Measurements from ENCODE around the gene NKX6-2.
"Not testable (repeated sequence)": the region's sequence is repeated elsewhere in the genome, so short reads cannot be mapped to it uniquely, and the experiment has no call there.

The NKX6-2 gene

GRCh38 chr10:132785723-132786475 lies at the start of gene NKX6-2:
Gene NKX6-2, minus strand, starts transcription at chr10:132786147. Its CDS starts 199 bp downstream, at chr10:132785948.
- no peak for DNase-seq (ENCODE audit: low read depth in 2 of 2)

GRCh38 chr10:132834891-132835847 lies 49.2 kb upstream of the NKX6-2 start:
- no peak for DNase-seq (ENCODE audit: low read depth in 2 of 2)

GRCh38 chr10:132834311-132834761 lies 48.4 kb upstream of the NKX6-2 start:
- DNase-seq (ENCODE audit: low read depth in 2 of 2) = no peak

- no peak for DNase-seq (ENCODE audit: low read depth in 2 of 2)
These were observed 47.6 kb upstream of the NKX6-2 start for GRCh38 chr10:132833421-132834111.

GRCh38 chr10:132832186-132832969 lies 46.4 kb upstream of the NKX6-2 start:
- DNase-seq (ENCODE audit: low read depth in 2 of 2) = no peak

GRCh38 chr10:132829403-132829802 lies 43.5 kb upstream of the NKX6-2 start:
- no peak for DNase-seq (ENCODE audit: low read depth in 2 of 2)

GRCh38 chr10:132828681-132829080 lies 42.7 kb upstream of the NKX6-2 start:
- DNase-seq (ENCODE audit: low read depth in 2 of 2) = no peak

- no peak for DNase-seq (ENCODE audit: low read depth in 2 of 2)
These were observed 42.1 kb upstream of the NKX6-2 start for GRCh38 chr10:132827861-132828539.

GRCh38 chr10:132827423-132827789 lies 41.5 kb upstream of the NKX6-2 start:
- no peak for DNase-seq (ENCODE audit: low read depth in 2 of 2)

- DNase-seq (ENCODE audit: low read depth in 2 of 2) = no peak
These were observed 40.8 kb upstream of the NKX6-2 start for GRCh38 chr10:132826524-132827422.

- not testable (repeated sequence) for DNase-seq (ENCODE audit: low read depth in 2 of 2)
These were observed 40.0 kb upstream of the NKX6-2 start for GRCh38 chr10:132825783-132826523.

- DNase-seq (ENCODE audit: low read depth in 2 of 2) = no peak
These were observed 34.1 kb upstream of the NKX6-2 start for GRCh38 chr10:132820056-132820455.

GRCh38 chr10:132817701-132818211 lies 31.8 kb upstream of the NKX6-2 start:
- DNase-seq (ENCODE audit: low read depth in 2 of 2) = no peak

GRCh38 chr10:132816718-132817117 lies 30.8 kb upstream of the NKX6-2 start:
- no peak for DNase-seq (ENCODE audit: low read depth in 2 of 2)

GRCh38 chr10:132815168-132815857 lies 29.4 kb upstream of the NKX6-2 start:
- no peak for DNase-seq (ENCODE audit: low read depth in 2 of 2)

GRCh38 chr10:132814469-132814856 lies 28.5 kb upstream of the NKX6-2 start:
- no peak for DNase-seq (ENCODE audit: low read depth in 2 of 2)

- DNase-seq (ENCODE audit: low read depth in 2 of 2) = no peak
These were observed 27.9 kb upstream of the NKX6-2 start for GRCh38 chr10:132813560-132814468.
